ENCODE results near the gene DCAF8. TPM values are rescaled to one million over a fixed set of nuclear protein-coding genes. Genes with fewer than 3 reads are reported as not detected.
"Not testable (repeated sequence)": the region's sequence is repeated elsewhere in the genome, so short reads cannot be mapped to it uniquely, and the experiment has no call there.

DCAF8 gene
- total RNA-seq, 4 donors from 2014 or later = 101 to 164 (median 134) TPM

- TF ChIP-seq, protein P1, sequence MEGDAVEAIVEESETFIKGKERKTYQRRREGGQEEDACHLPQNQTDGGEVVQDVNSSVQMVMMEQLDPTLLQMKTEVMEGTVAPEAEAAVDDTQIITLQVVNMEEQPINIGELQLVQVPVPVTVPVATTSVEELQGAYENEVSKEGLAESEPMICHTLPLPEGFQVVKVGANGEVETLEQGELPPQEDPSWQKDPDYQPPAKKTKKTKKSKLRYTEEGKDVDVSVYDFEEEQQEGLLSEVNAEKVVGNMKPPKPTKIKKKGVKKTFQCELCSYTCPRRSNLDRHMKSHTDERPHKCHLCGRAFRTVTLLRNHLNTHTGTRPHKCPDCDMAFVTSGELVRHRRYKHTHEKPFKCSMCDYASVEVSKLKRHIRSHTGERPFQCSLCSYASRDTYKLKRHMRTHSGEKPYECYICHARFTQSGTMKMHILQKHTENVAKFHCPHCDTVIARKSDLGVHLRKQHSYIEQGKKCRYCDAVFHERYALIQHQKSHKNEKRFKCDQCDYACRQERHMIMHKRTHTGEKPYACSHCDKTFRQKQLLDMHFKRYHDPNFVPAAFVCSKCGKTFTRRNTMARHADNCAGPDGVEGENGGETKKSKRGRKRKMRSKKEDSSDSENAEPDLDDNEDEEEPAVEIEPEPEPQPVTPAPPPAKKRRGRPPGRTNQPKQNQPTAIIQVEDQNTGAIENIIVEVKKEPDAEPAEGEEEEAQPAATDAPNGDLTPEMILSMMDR (IDR thresholded peaks at IDR 0.05) = no peak
- ATAC-seq (ENCODE audit: low FRiP score) (no peak), DNase-seq (ENCODE audit: low spot score) (no peak)
Observed at GRCh38 chr1:160296036-160296435, 33.7 kb upstream of the DCAF8 start.

DNA sequence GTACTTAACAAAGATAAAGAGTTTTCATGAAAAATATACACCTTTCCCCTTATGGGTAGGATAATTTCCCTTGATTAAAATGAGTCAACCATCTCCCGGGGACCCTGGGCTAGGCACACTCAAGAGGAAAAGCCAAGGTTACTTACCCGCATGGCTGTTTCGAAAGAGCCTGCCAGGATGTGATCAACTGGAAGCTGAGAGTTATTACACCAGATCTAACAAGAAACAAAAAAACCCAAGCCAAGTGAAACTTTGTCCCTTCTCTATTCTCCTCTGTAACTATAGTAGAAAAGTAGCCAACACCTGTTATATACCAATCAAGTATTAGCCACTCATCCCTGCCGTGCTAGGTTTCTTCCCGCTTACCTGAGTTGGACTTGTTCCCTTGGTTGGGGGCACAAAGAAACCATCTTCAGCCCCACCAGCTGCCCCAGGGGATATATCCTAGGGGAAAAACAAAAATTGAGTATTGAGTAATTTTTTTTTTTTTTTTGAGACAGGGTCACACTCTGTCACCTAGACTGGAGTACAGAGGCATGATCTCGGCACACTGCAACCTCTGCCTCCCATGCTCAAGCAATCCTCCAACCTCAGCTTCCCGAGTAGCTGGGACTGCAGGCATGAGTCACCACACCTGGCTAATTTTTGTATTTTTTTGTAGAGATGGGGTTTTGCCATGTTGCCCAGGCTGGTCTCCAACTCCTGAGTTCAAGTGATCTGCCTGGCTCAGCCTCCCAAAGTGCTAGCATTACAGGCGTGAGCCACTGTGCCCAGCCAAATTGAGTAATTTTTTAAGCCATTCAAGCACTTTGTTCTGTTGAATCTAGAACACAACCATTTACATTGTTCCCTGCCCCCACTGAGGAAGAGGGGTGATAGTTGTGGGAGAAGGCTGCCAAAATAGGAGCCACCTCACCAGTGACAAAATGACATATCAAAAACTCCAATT, 30.9 kb upstream of the DCAF8 start:
- ATAC-seq (ENCODE audit: low FRiP score) (no peak), DNase-seq (ENCODE audit: low spot score) (no peak)
- TF ChIP-seq, protein P1 (IDR thresholded peaks at IDR 0.05) = no peak

GRCh38 chr1:160291248-160292220, 29.2 kb upstream of the DCAF8 start:
- DNase-seq (ENCODE audit: low spot score) (no peak), ATAC-seq (ENCODE audit: low FRiP score) (peak; percentile 77)
- TF ChIP-seq, protein P1 (IDR thresholded peaks at IDR 0.05) = no peak

DNA sequence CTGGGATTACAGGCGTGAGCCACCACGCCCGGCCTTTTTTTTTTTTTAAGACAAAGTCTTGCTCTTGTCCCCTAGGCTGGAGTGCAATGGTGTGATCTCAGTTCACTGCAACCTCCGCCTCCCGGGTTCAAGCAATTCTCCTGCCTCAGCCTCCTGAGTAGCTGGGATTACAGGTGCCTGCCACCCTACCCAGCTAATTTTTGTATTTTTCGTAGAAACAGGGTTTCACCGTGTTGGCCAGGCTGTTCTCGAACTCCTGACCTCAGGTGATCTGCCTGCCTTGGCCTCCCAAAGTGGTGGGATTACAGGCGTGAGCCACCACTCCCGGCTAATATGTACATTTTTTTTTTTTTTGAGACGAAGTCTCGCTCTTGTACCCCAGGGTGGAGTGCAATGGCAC, 25.4 kb upstream of the DCAF8 start:
- not testable (repeated sequence) for ATAC-seq (ENCODE audit: low FRiP score); DNase-seq (ENCODE audit: low spot score)

GRCh38 chr1:160285506-160285905, 23.2 kb upstream of the DCAF8 start:
- DNase-seq (ENCODE audit: low spot score) = no peak
- ATAC-seq (ENCODE audit: low FRiP score) = no peak
- TF ChIP-seq, protein P1 (IDR thresholded peaks at IDR 0.05) = no peak

DNA sequence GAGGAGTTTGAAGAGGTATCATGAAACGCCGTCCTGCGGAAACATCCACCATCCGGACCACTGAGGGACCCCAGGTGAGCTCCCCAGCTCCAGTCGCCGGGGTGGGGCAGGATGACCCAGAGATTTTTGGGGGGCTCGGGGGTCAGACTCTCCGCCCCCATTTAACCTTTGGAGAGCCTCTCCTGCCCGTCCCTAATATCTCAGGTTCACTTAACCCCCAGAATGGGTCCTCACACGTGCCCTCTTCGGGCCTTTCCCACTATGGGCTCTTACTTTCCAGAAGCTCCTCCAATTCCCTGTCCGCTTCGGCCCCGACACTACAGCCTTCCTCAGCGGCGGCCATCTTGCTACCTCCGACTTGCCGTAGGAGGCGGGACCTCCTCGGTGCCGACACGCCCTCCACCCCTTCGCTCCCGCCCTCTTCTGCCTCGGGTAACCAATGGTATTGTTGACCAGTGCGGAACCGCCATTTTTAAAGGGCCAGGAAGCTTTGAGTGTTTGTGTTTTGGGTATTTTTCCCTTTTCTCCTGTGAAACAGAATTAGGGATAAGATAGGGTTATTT, 22.5 kb upstream of the DCAF8 start, which contains the start of gene PEX19:
Gene PEX19, minus strand, starts transcription at position 352 of the 563 bp plus-strand sequence. Its CDS starts 9 bp downstream, at position 343.
- DNase-seq (ENCODE audit: low spot score) (peak; percentile 79), ATAC-seq (ENCODE audit: low FRiP score) (peak; percentile 92)
- TF ChIP-seq, protein P1 (IDR thresholded peaks at IDR 0.05) = no peak

All from omental fat pad (tissue), 4 donors.